Measurements from ENCODE around the gene IL6R.

The IL6R gene

GRCh38 chr1:154427173-154428139, 22.3 kb downstream of the IL6R start:
- no peak for DNase-seq

- no peak for DNase-seq
Measured at GRCh38 chr1:154429118-154429517, 24.0 kb downstream of the IL6R start.

DNA sequence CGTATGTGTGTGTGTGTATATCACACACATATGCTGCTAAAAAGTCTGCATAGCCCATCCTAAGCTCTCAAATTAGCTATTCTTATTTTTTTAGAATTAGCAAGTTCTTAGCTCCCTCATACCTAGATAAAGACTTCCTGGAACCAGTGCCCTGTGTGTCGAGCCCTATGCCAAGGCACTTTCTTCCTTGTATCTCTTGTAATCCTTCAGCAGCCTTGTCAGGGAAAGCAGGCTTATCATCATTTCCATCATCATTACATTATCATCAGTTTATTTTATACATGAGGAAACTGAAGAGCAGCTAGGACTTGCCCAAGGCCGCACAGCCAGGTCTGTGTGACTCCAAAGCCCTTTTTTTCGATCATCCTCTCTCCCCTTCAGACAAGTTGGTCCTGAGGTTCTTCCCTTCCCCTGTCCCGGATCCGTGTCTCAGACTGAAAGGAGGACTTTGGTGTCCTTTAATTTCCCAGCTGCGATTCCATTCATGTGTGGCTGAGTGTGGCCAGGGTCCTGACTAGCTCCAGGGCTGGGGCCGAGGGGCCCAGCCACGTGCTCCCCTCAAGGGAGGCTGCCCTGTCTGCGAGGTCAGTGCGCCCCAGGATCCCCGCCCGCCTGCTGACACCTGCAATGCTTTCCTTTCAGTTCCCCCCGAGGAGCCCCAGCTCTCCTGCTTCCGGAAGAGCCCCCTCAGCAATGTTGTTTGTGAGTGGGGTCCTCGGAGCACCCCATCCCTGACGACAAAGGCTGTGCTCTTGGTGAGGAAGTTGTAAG, 24.9 kb downstream of the IL6R start:
- DNase-seq = no peak

GRCh38 chr1:154430903-154431302, 25.8 kb downstream of the IL6R start:
- DNase-seq = peak; percentile 27

- DNase-seq = peak; percentile 98
Measured at GRCh38 chr1:154431586-154432373, 26.6 kb downstream of the IL6R start.

GRCh38 chr1:154433161-154433764, 28.1 kb downstream of the IL6R start:
- DNase-seq = no peak

GRCh38 chr1:154434346-154435085, 29.4 kb downstream of the IL6R start:
- DNase-seq = no peak

- DNase-seq = no peak
Measured at GRCh38 chr1:154435599-154436200, 30.6 kb downstream of the IL6R start.

GRCh38 chr1:154436433-154436832, 31.3 kb downstream of the IL6R start:
- DNase-seq = no peak

DNA sequence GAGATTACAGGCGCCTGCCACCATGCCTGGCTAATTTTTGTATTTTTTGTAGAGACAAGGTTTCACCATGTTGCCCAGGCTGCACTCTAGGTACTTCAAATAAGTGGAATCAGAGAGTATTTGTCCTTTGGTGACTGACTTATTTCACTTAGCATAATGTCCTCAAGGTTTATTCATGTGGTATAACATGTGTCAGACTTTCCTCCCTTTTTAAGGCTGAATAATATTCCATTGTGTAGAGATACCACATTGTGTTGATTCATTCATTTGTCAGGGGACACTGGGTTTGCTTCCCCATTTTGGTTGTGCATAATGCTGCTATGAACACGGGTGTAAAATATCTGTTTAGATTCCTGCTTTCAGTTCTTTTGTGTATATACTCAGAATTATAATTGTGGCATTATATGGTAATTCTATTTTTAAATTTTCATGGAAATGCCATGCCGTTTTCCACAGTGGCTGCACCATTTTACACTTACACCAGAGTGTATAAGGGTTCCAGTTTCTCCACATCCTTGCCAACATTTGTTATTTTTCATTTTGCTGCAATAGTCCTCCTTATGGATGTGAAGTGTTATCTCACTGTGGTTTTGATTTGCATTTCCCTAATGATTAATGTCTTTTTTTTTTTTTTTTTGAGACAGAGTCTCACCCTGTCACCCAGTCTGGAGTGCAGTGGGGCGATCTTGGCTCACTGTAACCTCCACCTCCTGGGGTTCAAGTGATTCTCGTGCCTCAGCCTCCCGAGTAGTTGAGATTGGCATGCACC, 35.1 kb downstream of the IL6R start:
- DNase-seq = no peak

DNA sequence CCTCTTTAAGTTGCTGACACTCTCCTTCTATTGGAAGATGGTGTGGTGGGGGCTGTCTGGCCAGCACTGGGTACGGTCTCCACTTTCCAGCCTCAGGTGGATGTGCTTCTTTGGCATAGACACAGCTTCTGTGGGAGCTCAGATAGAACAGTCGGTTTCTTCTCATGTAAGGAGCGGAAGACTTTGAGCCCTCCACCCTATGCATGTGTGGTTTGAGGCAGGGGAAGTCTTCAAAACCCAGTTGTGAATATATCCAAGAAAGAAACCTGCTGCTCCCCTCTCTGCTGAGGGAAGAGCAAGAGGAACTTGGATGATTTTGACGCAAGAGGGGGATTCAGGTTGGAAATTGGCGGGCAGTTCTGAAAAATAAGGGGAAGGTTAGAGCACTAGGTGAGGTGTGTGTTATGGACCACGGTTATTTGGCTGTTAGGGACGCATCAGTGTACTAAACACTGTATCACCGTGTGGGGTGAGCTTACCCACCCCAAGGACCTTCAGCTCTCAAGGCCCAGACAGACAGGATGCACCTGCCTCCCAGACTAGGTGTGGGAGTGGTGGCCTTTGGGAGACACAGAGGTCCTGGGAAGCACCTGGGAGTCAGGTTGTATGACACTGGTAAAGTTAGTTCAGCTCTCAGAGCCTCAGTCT, 36.2 kb downstream of the IL6R start:
- no peak for DNase-seq

GRCh38 chr1:154442006-154442740, 37.0 kb downstream of the IL6R start:
- peak; percentile 84 for DNase-seq

DNA sequence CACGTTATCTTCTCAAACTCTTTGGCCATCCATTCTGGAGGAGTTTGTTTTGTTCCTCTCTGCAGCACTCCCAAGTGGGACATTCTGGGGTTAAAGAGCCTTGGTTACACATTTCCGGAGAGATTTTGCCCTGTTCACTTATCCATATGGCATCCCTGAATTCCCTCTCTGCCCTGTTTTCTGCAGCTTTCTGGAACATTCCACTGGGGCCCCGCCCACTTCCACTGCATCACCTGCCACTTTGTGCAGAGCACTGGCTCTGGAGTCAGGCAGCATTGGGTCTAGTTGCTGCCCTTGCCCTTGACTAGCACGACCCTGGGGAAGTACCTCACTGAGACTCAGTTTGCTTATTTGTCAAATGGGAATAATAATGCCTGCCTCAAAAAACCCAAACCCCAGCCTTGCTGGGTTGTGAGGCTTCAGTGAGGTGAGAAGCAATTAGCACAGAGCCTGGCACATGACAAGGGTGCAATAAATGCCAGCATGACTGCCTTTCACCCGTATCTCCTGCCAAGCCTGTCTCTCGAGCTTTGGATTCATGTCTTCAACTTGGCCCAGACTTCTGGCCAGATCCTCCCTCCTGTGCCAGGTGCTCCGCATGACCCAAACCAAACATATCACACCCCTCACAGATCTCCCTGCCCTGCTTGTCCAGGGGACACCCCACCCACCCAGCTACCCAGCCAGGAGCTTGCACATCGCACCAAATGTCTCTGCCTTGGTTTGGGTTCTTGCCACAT, 38.3 kb downstream of the IL6R start:
- DNase-seq = no peak

GRCh38 chr1:154445040-154445472, 39.9 kb downstream of the IL6R start:
- DNase-seq = peak; percentile 89

GRCh38 chr1:154446292-154446691, 41.1 kb downstream of the IL6R start:
- peak; percentile 96 for DNase-seq

GRCh38 chr1:154446789-154447188, 41.6 kb downstream of the IL6R start:
- DNase-seq = no peak

GRCh38 chr1:154448331-154448811, 43.2 kb downstream of the IL6R start:
- DNase-seq = no peak

- DNase-seq = no peak
Measured at GRCh38 chr1:154453161-154453560, 48.0 kb downstream of the IL6R start.
